ENCODE measurements around the gene WWOX. TPM values are rescaled to one million over a fixed set of nuclear protein-coding genes. Genes with fewer than 3 reads are reported as not detected.

Gene WWOX
- total RNA-seq, 1 donor from 2014 or later, result 28.2 TPM

DNA sequence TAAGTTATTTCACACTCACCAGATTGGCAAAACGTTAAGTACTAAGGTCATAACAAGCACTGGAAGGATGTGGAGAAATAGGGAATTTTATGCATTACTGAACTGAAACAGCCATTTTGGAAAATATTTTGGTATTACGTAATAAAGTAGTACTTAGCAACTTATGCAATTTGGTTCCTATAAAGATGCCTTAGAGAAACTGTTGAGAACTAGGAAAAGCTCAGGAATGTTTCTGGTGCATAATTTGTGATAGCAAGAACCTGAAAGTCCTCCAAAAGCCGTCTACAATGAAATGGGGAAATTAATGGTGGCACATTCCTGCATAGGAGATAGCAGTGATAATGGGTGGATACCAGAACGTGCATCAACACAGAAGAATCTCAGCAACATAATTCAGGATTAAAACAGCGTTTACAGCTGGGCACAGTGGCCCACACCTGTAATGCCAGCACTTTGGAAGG, 472.5 kb downstream of the WWOX start:
- H3K9me3 Mint-ChIP-seq, result no peaks in the 10 kb centered on the region
- no peaks in the 10 kb centered on the region for H3K4me1 Mint-ChIP-seq (ENCODE audit: unreplicated experiment)
- no peak overlapping the region for H3K27ac Mint-ChIP-seq
- H3K36me3 Mint-ChIP-seq, result no peaks in the 10 kb centered on the region
- no peak for DNase-seq (ENCODE audit: extremely low spot score, unreplicated experiment)
- H3K4me3 Mint-ChIP-seq, result no peak overlapping the region
- TF ChIP-seq, protein P1, sequence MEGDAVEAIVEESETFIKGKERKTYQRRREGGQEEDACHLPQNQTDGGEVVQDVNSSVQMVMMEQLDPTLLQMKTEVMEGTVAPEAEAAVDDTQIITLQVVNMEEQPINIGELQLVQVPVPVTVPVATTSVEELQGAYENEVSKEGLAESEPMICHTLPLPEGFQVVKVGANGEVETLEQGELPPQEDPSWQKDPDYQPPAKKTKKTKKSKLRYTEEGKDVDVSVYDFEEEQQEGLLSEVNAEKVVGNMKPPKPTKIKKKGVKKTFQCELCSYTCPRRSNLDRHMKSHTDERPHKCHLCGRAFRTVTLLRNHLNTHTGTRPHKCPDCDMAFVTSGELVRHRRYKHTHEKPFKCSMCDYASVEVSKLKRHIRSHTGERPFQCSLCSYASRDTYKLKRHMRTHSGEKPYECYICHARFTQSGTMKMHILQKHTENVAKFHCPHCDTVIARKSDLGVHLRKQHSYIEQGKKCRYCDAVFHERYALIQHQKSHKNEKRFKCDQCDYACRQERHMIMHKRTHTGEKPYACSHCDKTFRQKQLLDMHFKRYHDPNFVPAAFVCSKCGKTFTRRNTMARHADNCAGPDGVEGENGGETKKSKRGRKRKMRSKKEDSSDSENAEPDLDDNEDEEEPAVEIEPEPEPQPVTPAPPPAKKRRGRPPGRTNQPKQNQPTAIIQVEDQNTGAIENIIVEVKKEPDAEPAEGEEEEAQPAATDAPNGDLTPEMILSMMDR (conservative IDR thresholded peaks at IDR 0.05), result no peak
- no peaks in the 10 kb centered on the region for H3K27me3 Mint-ChIP-seq

DNA sequence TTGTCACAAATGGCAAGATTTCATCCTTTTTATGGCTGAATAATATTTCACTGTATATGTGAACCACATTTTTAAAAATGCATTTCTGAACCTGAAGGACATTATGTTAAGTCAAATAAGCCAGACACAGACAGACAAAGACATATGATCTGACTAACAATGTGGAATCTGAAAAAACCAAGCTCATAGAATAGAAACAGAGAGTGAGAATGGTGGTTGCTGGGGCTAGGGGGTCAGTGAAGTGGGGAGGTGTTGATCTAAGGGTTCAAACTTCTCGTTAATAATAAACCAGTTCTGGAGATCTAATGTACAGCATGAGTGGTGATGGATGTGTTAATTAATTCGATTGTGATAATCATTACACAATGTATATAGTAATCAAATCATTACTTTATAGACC, 475.1 kb downstream of the WWOX start:
- H3K36me3 Mint-ChIP-seq, result no peaks in the 10 kb centered on the region
- TF ChIP-seq, protein P1 (conservative IDR thresholded peaks at IDR 0.05), result no peak
- no peak overlapping the region for H3K4me3 Mint-ChIP-seq
- no peak overlapping the region for H3K27ac Mint-ChIP-seq
- H3K9me3 Mint-ChIP-seq, result no peaks in the 10 kb centered on the region
- H3K27me3 Mint-ChIP-seq, result no peaks in the 10 kb centered on the region
- no peaks in the 10 kb centered on the region for H3K4me1 Mint-ChIP-seq (ENCODE audit: unreplicated experiment)
- DNase-seq (ENCODE audit: extremely low spot score, unreplicated experiment), result no peak

DNA sequence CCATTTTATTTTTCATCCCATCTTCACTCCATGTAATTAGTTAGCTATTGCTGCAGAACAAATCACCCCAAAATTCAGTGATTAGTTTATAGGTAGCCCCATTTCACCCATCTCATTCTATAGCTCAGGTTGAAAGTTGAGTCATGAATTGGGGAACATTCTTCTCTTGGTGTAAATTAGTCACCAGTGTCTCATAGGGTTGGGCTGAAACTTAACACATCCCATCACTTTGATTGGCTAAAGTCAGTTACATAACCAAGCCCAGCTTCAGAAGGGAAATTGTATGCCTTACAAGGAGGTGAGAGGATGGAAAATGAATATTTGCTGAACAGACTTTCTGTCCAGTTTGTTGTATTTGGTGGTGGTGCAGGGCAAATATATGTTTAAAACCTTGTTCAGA, 477.5 kb downstream of the WWOX start:
- TF ChIP-seq, protein P1 (conservative IDR thresholded peaks at IDR 0.05), result no peak
- no peak for DNase-seq (ENCODE audit: extremely low spot score, unreplicated experiment)
- no peak overlapping the region for H3K27ac Mint-ChIP-seq
- no peak overlapping the region for H3K4me3 Mint-ChIP-seq
- H3K4me1 Mint-ChIP-seq (ENCODE audit: unreplicated experiment), result no peaks in the 10 kb centered on the region
- H3K36me3 Mint-ChIP-seq, result no peaks in the 10 kb centered on the region
- H3K27me3 Mint-ChIP-seq, result no peaks in the 10 kb centered on the region
- H3K9me3 Mint-ChIP-seq, result no peaks in the 10 kb centered on the region

DNA sequence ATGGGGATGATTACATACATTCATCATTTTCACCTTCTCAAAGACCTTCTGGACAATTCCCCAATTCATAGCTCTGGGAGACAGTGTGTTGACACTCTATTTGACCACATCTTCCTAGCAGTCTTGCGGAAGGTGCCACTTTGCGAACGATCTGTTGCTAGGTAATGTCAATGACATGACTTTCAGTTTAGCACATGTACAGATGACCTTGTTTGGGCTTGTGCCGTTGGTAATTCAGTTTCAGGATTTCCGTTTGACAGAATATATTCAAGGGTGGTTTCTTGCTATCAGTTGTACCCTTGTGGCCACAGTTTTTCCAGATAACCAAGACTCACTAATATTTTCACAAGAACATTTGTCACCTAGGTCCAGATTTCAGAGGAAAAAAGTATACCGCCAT, 478.2 kb downstream of the WWOX start:
- H3K9me3 Mint-ChIP-seq, result no peaks in the 10 kb centered on the region
- H3K27me3 Mint-ChIP-seq, result no peaks in the 10 kb centered on the region
- TF ChIP-seq, protein P1 (conservative IDR thresholded peaks at IDR 0.05), result no peak

DNA sequence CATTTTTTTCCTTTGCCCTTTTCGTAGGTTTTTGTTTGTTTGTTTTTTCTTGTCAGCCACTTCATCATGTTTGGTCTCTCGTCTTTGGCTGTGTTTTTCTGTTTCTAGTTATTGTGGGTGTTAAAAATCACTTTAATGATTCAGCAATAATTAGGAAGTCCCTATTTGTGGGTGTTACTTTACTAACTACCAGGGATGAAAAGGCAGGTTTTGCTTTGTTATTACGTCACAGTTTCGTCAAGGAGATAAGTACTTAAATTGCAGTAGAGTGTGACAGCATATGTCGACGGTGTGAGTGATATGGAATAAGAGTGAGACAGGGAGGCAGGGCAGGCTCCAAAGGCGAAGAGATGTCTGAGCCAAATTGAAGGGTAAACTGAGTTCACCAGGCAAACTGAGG, 479.6 kb downstream of the WWOX start:
- TF ChIP-seq, protein P1 (conservative IDR thresholded peaks at IDR 0.05), result no peak
- Mint-ChIP-seq H3K4me1 (ENCODE audit: unreplicated experiment) (no peaks in the 10 kb centered on the region), H3K4me3 (no peak overlapping the region), H3K27ac (no peak overlapping the region), H3K27me3 (no peaks in the 10 kb centered on the region), H3K36me3 (no peaks in the 10 kb centered on the region), H3K9me3 (no peaks in the 10 kb centered on the region)
- no peak for DNase-seq (ENCODE audit: extremely low spot score, unreplicated experiment)

More for the DNA sequence above, 478.2 kb downstream of the WWOX start:
- Mint-ChIP-seq H3K4me1 (ENCODE audit: unreplicated experiment) (no peaks in the 10 kb centered on the region), H3K27ac (no peak overlapping the region), H3K4me3 (no peak overlapping the region), H3K36me3 (no peaks in the 10 kb centered on the region)
- DNase-seq (ENCODE audit: extremely low spot score, unreplicated experiment), result no peak

DNA sequence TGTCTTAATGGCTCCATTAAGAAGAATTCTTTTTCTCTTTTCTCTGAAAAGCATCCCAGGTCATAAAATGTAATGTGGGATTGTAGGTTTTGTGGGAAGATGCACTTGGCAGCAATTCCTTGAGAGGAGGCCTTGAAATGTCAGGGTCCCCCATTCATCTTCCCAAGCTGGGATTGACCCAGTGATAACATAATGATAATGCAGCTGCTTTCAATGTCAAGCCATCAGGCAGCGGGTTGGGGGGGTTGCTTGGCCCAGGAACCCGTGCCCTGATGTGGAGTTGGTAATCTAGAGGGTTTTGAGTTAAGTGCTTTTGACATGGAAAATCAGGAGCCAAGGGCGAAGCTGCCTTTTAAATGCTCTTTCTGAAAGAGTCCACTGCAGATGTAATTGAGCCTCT, 484.0 kb downstream of the WWOX start:
- no peak overlapping the region for H3K27ac Mint-ChIP-seq

More for the DNA sequence above, 484.0 kb downstream of the WWOX start:
- Mint-ChIP-seq H3K36me3 (no peaks in the 10 kb centered on the region), H3K9me3 (no peaks in the 10 kb centered on the region), H3K4me1 (ENCODE audit: unreplicated experiment) (no peaks in the 10 kb centered on the region), H3K27me3 (no peaks in the 10 kb centered on the region), H3K4me3 (no peak overlapping the region)
- no peak for DNase-seq (ENCODE audit: extremely low spot score, unreplicated experiment)
- TF ChIP-seq, protein P1 (conservative IDR thresholded peaks at IDR 0.05), result no peak
